Stimulated activated CD4-positive, alpha-beta T cell treated with anti-CD3 and anti-CD28 coated beads, Interleukin-12 subunit alpha, Interleukin-12 subunit beta, amount 100 ng/mL, for 4 hours (primary cell): ENCODE data around the gene MPDU1.
A peak's percentile ranks its signal among the peaks of the same experiment; 100 is the strongest.

Source experiments
- DNase-seq: peaks from one replicate; pipeline ENCODE4 v3.0.0-alpha.2; 2020

The MPDU1 gene

DNA sequence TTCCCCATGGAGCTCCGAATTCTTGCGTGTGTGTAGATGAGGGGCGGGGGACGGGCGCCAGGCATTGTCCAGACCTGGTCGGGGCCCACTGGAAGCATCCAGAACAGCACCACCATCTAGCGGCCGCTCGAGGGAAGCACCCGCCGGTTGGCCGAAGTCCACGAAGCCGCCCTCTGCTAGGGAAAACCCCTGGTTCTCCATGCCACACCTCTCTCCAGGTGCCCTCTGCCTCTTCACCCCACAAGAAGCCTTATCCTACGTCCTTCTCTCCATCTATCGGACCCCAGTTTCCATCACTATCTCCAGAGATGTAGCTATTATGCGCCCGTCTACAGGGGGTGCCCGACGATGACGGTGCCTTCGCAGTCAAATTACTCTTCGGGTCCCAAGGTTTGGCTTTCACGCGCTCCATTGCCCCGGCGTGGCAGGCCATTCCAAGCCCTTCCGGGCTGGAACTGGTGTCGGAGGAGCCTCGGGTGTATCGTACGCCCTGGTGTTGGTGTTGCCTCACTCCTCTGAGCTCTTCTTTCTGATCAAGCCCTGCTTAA is 22.6 kb upstream of the MPDU1 start:
- DNase-seq: peak; percentile 86

DNA sequence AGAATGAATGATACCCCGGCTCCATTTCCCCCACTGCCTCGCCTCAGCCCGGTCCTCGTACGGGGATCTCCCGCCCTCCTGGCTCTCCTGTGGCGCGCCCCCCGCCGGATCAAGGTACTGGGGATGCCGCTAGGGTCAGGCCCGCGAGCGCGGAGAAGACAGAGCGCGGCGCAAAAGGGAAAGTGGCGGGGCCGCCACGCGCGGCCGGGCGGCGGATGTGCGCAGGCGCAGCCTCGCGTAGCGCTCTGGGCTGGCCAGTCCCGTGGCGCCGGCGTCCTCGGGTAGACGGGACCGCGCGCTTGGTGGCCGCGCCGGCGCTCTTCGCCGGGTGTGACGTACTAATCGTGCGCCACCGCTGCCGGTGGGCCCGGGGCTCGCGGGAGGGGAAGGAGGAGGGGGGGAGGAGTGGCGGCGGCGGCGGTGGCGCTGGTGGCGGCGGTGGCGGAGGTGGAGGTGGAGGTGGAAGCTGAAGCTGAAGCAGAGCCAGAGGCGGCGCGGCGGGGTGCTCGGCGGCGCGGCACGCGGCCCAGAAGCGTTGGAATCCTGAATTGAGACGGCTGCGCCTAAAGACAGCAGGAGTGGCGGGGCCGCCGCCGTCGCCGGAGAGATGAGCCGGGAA is 22.0 kb upstream of the MPDU1 start, which contains the start of gene SENP3:
TSS of gene SENP3 (plus strand) at position 331 of the 619 bp plus-strand sequence. CDS start 1,158 bp downstream, outside the sequence.
- DNase-seq: peak; percentile 91

GRCh38 chr17:7562208-7562605 is 21.4 kb upstream of the MPDU1 start:
- no peak for DNase-seq

- DNase-seq: no peak
Measured at GRCh38 chr17:7563115-7563869, 20.4 kb upstream of the MPDU1 start.

- DNase-seq: no peak
Measured at GRCh38 chr17:7569571-7569970, 14.1 kb upstream of the MPDU1 start.

GRCh38 chr17:7570351-7570750 is 13.3 kb upstream of the MPDU1 start:
- no peak for DNase-seq

DNA sequence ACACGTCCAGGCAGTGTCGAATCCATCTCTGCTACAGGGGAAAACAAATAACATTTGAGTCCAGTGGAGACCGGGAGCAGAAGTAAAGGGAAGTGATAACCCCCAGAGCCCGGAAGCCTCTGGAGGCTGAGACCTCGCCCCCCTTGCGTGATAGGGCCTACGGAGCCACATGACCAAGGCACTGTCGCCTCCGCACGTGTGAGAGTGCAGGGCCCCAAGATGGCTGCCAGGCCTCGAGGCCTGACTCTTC is 11.4 kb upstream of the MPDU1 start:
- DNase-seq: no peak

- peak; percentile 99 for DNase-seq
Measured at GRCh38 chr17:7572588-7573323, 10.9 kb upstream of the MPDU1 start.

- DNase-seq: peak; percentile 90
Measured at GRCh38 chr17:7573324-7574080, 10.2 kb upstream of the MPDU1 start.

DNA sequence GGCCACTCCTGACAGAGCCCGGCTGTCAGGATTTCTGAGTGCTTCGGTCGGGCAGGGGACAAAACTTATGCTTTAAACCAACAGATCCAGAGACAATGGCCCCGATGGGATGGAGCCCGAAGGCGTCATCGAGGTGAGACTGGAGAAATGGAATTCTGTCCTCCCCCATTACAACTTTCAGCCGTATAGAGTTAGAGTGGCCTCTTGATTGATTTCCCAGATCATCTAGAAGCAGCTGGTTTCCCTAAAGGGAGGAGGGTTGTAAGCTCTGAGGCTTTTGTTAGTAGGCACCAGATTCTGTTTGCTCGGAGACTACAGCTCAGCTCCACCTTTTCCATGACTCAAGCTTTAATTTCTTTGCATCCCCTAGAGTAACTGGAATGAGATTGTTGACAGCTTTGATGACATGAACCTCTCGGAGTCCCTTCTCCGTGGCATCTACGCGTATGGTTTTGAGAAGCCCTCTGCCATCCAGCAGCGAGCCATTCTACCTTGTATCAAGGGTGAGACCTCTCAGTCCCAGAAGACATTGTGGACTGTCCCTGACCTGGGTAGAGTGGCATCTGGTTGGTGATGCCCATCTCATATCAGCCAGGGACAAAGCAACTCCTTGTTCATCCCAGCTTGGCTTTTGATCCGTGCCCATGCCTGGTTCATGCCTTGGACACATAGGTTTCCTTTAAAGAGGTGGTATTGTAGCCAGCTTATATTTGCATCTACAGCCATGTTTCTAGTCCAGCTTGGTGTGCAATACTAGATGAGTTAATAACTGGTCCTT is 9.3 kb upstream of the MPDU1 start:
- DNase-seq: no peak

DNA sequence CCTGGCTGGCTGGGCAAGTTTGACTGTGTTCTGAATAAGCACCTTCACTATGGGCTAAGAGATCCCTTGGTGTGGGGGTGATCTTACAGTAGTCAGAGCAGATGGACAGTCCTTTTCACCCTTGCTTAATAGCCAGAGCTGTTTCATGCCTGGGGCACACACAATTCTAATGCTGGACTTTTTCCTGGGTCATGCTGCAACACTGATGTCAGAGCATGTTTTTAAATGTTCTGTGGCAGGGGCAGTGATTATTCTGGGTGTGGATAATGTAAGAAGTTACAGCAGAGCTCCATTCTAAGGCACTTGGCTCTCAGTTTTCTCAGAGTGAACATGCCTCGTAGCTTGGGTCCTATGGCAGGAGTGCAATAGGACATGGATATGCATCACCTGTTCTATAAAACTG is 8.2 kb upstream of the MPDU1 start:
- no peak for DNase-seq

DNA sequence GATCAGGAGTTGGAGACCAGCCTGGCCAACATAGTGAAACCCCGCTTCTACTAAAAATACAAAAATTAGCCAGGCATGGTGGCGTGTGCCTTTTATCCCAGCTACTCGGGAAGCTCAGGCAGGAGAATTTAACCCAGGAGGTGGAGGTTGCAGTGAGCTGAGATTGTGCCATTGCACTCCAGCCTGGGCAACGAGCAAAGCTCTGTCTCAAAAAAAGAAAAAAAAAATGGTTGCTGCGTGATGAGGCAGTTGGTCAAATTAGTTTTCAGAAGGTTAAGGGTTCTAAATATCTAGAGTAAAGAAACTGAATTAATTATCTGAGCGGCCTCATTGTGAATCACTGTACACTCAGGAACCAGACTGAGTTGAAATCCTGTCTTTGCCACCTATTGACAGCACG is 7.7 kb upstream of the MPDU1 start:
- DNase-seq: no peak

- no peak for DNase-seq
Measured at GRCh38 chr17:7576432-7576937, 7.2 kb upstream of the MPDU1 start.

- no peak for DNase-seq
Measured at GRCh38 chr17:7577327-7578199, 6.1 kb upstream of the MPDU1 start.

DNA sequence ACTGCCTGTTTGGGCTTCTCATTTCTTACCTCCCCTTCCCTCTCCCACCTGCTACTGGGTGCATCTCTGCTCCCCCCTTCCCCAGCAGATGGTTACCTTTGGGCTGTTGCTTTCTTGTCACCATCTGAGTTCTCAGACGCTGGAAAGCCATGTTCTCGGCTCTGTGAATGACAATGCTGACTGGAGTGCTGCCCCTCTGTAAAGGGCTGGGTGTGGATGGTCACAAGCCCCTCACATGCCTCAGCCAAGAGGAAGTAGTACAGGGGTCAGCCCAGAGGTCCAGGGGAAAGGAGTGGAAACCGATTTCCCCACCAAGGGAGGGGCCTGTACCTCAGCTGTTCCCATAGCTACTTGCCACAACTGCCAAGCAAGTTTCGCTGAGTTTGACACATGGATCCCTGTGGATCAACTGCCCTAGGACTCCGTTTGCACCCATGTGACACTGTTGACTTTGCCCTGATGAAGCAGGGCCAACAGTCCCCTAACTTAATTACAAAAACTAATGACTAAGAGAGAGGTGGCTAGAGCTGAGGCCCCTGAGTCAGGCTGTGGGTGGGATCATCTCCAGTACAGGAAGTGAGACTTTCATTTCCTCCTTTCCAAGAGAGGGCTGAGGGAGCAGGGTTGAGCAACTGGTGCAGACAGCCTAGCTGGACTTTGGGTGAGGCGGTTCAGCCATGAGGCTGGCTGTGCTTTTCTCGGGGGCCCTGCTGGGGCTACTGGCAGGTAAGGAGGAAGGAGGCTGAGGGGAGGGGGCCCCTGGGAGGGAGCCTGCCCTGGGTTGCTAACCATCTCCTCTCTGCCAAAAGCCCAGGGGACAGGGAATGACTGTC is 4.4 kb upstream of the MPDU1 start, which contains the start of gene CD68:
TSS of gene CD68 (plus strand) at position 638 of the 833 bp plus-strand sequence. CDS start at position 678, 40 bp downstream.
- DNase-seq: peak; percentile 69

DNA sequence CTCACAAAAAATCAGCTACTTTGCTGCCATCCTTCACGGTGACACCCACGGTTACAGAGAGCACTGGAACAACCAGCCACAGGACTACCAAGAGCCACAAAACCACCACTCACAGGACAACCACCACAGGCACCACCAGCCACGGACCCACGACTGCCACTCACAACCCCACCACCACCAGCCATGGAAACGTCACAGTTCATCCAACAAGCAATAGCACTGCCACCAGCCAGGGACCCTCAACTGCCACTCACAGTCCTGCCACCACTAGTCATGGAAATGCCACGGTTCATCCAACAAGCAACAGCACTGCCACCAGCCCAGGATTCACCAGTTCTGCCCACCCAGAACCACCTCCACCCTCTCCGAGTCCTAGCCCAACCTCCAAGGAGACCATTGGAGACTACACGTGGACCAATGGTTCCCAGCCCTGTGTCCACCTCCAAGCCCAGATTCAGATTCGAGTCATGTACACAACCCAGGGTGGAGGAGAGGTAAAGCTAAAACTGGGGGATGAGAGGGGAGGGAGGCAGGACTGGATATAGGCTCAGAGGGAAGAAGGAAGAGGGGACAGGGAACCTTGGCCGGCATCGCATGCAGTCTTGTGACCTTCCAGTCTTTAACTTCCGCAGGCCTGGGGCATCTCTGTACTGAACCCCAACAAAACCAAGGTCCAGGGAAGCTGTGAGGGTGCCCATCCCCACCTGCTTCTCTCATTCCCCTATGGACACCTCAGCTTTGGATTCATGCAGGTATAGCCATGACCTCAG is 3.6 kb upstream of the MPDU1 start:
- no peak for DNase-seq

DNA sequence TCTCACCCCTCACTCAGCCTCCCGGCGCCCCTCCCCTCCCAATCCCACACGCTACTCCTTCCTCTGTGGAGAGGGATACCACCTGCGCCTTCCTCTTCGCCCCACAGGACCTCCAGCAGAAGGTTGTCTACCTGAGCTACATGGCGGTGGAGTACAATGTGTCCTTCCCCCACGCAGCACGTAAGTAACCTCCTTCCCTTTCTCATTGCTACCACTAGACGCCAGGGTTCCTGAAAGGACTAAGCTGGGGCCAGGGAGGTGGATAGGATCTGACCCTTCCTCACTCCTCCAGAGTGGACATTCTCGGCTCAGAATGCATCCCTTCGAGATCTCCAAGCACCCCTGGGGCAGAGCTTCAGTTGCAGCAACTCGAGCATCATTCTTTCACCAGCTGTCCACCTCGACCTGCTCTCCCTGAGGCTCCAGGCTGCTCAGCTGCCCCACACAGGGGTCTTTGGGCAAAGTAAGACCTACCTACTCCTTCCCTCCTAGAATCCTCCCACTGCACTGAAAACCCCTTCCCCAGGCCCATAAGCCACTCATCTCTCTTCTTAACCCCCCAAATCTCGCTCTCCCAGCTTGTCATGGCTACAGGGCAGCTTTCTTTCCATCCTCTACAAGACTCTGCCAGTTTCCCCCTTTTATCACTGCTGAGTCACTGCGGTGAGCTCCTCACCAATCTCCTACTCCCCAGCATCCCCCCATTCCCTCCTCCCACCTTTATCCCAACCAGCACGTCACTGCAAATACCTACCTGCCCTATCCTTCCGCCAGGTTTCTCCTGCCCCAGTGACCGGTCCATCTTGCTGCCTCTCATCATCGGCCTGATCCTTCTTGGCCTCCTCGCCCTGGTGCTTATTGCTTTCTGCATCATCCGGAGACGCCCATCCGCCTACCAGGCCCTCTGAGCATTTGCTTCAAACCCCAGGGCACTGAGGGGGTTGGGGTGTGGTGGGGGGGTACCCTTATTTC is 2.8 kb upstream of the MPDU1 start:
- DNase-seq: no peak
